NCI-H1048 (cell line): ENCODE results near the gene TRIM43B.
"Not testable (repeated sequence)": the region's sequence is repeated elsewhere in the genome, so short reads cannot be mapped to it uniquely, and the experiment has no call there.

ENCODE experiments used
- DNase-seq: peaks from one replicate; lab custom pipeline; 2025; lab: John Stamatoyannopoulos, UW

TRIM43B gene

DNA sequence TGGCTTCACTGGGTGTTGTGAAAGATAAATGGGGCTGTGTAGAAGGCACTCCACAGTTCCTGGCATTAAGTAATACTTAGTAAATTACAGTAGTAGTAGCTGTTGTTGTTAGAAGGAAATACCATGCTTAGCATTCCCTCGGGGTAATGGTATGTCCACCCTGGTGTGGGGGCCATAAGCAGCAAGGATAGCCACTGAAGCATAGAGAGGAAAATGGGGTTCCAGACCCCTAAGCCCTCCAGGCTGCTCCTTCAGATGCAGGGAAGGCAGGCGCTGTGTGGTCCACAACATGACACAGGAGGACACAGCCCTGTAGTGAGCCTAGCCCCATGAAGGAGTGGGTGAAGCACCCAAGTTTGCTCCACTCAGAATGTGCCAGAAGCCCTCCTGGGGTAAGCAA is 50.6 kb downstream of the TRIM43B start:
- not testable (repeated sequence) for DNase-seq

DNA sequence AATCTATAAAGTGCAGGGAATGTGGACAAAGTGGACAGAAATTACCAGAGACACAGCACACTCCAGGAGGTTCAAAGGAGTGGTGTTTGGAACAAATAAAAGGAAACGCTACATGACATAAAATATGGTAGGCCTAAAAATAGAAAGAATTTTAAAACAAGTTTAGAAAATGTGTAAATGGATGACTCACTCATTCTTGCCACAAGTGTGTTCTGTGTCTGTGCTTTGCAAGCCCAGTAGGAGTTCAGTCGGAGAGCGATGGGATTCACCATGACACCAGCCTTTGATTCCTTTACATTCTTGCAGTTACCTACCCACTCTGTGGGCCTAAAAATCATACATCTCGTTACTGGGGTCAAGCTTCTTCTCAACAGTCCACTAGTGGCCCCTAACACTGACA is 51.2 kb downstream of the TRIM43B start:
- not testable (repeated sequence) for DNase-seq

DNA sequence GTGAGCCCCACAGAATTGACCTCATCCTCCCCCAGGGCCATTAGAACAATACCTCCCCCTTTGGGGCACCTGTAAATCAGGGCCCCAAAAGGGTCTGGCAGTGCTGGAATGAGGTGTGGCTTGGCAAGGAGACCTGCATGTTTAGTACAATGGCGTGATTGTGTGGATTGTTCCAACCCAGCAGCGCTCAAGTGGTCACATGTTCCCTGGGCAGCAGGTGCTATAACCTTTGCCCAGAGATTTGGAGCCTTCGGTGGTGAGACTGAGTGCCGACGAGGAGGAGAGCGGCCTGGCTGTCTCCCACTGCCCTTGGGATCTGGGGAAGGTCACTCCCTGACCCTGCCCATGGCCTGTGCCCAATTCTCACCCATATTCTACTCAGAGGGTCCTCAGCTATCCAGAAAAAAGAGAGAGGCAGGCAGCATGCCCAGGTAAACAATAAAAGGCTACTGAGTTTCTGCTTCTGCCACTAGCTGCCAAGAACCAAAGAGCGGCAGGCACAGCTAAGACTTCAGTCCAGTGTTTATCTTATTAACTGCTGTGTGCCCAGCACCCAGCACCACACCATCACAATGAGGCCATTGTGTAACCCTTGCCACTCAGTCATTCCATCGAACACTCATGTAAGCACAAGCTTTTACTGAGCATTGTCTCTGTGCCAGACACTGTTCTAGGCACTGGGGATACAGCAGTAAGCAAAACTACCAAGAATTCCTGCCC is 54.6 kb downstream of the TRIM43B start:
- not testable (repeated sequence) for DNase-seq

DNA sequence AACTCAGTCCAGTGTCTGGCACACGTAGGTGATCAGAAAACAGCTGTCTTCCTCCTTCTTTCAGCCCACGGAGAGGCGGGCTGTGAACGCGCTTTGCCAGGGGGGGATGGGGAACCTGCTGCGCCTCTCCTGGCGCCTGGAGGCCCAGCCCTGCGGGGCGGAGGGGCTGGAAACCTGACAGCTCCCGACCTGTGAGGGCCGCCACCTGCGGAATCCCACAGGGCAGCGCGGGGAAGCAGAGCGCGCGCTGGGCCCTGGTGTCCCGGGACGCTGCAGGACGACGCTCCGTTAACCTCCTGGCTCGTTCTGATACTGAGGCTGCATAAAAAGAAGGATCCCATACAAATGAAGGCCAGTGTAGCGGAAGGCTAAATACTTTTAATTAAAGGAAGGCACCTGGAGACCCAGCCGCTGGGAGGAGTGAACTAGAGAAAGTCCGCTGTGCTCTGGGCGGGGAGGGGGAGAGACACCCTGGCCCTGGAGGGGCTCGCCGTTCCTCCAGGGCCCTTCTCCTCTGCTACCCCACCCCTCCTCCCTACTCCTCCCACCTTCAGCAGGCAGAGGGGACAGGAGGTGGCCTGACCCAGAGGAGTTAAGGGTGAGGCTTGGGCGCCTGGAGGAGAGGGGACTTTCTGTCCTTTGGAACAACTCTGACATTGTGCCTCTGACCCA is 57.2 kb downstream of the TRIM43B start:
- DNase-seq: not testable (repeated sequence)
